ENCODE results near the gene PPP1R7.
"Not testable (repeated sequence)": the region's sequence is repeated elsewhere in the genome, so short reads cannot be mapped to it uniquely, and the experiment has no call there.

PPP1R7 gene

GRCh38 chr2:241187918-241188234 is 37.6 kb downstream of the PPP1R7 start:
- DNase-seq (ENCODE audit: low read depth): no peak
- H3K4me3 ChIP-seq (ENCODE audit: low read depth, low read length): no peak overlapping the region

- no peak within 1 kb of the TSS for H3K4me3 ChIP-seq (ENCODE audit: low read depth, low read length)
- DNase-seq (ENCODE audit: low read depth): no peak
These were observed 38.3 kb downstream of the PPP1R7 start, which contains the start of gene ANO7 for GRCh38 chr2:241188361-241189092. Gene ANO7, plus strand, starts transcription at chr2:241188677. Its CDS starts 1,387 bp downstream, at chr2:241190064.

- DNase-seq (ENCODE audit: low read depth): no peak
- H3K4me3 ChIP-seq (ENCODE audit: low read depth, low read length): no peak overlapping the region
These were observed 39.0 kb downstream of the PPP1R7 start for GRCh38 chr2:241189093-241189855.

GRCh38 chr2:241189856-241190201 is 39.6 kb downstream of the PPP1R7 start:
- H3K4me3 ChIP-seq (ENCODE audit: low read depth, low read length): no peak overlapping the region
- no peak for DNase-seq (ENCODE audit: low read depth)

- no peak overlapping the region for H3K4me3 ChIP-seq (ENCODE audit: low read depth, low read length)
- no peak for DNase-seq (ENCODE audit: low read depth)
These were observed 40.2 kb downstream of the PPP1R7 start for GRCh38 chr2:241190291-241190981.

GRCh38 chr2:241191081-241191480 is 40.8 kb downstream of the PPP1R7 start:
- no peak for DNase-seq (ENCODE audit: low read depth)
- no peak overlapping the region for H3K4me3 ChIP-seq (ENCODE audit: low read depth, low read length)

GRCh38 chr2:241193271-241193670 is 43.0 kb downstream of the PPP1R7 start:
- no peak for DNase-seq (ENCODE audit: low read depth)
- no peak overlapping the region for H3K4me3 ChIP-seq (ENCODE audit: low read depth, low read length)

- no peak for DNase-seq (ENCODE audit: low read depth)
- no peak overlapping the region for H3K4me3 ChIP-seq (ENCODE audit: low read depth, low read length)
These were observed 44.5 kb downstream of the PPP1R7 start for GRCh38 chr2:241194811-241195210.

GRCh38 chr2:241195506-241196130 is 45.4 kb downstream of the PPP1R7 start:
- DNase-seq (ENCODE audit: low read depth): no peak
- no peak overlapping the region for H3K4me3 ChIP-seq (ENCODE audit: low read depth, low read length)

GRCh38 chr2:241197246-241197645 is 47.0 kb downstream of the PPP1R7 start:
- H3K4me3 ChIP-seq (ENCODE audit: low read depth, low read length); DNase-seq (ENCODE audit: low read depth): not testable (repeated sequence)

- H3K4me3 ChIP-seq (ENCODE audit: low read depth, low read length): no peak overlapping the region
- no peak for DNase-seq (ENCODE audit: low read depth)
These were observed 47.7 kb downstream of the PPP1R7 start for GRCh38 chr2:241197947-241198346.

- DNase-seq (ENCODE audit: low read depth): no peak
- H3K4me3 ChIP-seq (ENCODE audit: low read depth, low read length): no peak overlapping the region
These were observed 48.4 kb downstream of the PPP1R7 start for GRCh38 chr2:241198381-241199279.

GRCh38 chr2:241199286-241199685 is 49.0 kb downstream of the PPP1R7 start:
- H3K4me3 ChIP-seq (ENCODE audit: low read depth, low read length): no peak overlapping the region
- DNase-seq (ENCODE audit: low read depth): no peak

GRCh38 chr2:241199897-241200821 is 49.9 kb downstream of the PPP1R7 start:
- no peak for DNase-seq (ENCODE audit: low read depth)
- H3K4me3 ChIP-seq (ENCODE audit: low read depth, low read length): no peak overlapping the region

GRCh38 chr2:241200822-241201395 is 50.6 kb downstream of the PPP1R7 start:
- no peak for DNase-seq (ENCODE audit: low read depth)
- H3K4me3 ChIP-seq (ENCODE audit: low read depth, low read length): no peak overlapping the region

- no peak for DNase-seq (ENCODE audit: low read depth)
- H3K4me3 ChIP-seq (ENCODE audit: low read depth, low read length): no peak overlapping the region
These were observed 51.4 kb downstream of the PPP1R7 start for GRCh38 chr2:241201445-241202267.

- no peak for DNase-seq (ENCODE audit: low read depth)
- no peak overlapping the region for H3K4me3 ChIP-seq (ENCODE audit: low read depth, low read length)
These were observed 52.0 kb downstream of the PPP1R7 start for GRCh38 chr2:241202268-241202585.

All from skeletal muscle cell (primary cell).